Posterior cingulate gyrus (tissue), 11 donors: Measurements from ENCODE around the gene OFD1.

Source experiments
- DNase-seq, 10 donors: peaks; one replicate each; pipeline versions ENCODE4 v3.0.0 to v3.0.0-alpha.2; 2020 to 2021; ENCODE audit warnings: mixed read lengths in 3 of 10
- intact Hi-C: fragments of 100-400 bp; cut with DNase I; formaldehyde crosslinking; loops from one replicate; pipeline ENCODE4 v1.15.1; 2023

The OFD1 gene

DNA sequence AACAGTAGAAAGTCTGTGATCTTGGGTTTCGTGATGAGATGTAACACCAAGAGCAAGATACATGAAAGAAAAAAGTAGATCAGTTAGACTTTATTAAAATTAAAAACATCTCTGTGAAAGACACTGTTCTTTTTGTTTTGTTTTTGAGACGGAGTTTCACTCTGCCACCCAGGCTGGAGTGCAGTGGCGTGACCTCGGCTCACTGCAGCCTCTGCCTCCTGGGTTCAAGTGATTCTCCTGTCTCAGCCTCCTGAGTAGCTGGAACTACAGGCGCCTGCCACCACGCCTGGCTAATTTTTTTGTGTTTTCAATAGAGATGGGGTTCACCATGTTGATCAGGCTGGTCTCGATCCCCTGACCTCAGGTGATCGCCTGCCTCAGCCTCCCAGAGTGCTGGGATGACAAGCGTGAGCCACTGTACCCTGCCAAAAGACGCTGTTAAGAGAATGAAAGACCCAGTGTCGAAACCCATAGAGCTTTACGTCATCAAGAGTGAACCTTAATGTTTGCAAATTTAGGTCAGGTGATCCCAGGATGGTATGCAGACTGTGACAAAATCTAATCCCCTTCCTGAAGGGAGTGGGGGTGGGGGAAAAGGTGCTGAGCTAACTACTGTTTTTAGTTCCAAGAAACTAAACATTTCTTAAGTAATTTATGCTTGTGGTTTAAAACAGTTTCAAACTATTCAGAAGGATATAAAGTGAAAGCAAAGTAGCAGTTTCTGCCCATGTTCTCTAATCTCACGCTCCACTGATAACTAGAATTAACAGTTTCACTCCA lies 8.0 kb downstream of the OFD1 start:
- intact Hi-C loops: loop anchor here (10.0 kb wide), 1 partner anchor 238 kb away; no protein-coding TSS in a partner anchor
- DNase-seq: no peak

DNA sequence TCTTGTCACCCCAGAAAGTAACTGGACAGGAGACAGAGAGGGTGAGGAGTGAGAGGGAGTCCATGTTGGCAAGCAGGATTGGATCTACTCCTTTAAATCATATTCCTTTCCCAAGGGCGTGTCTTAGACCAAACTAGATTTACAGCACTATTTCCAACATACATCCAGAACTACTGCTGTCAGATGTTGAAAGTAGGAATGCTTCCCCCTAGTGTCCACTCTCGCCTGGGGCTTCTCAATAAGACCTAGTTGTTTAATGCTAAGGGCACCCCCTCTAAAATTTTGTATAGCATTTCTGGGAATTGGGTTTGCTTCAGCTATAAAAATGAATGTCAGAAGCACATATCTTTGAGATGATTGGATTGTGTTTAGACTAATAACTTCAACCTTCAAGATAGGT lies 13.3 kb downstream of the OFD1 start:
- peak in 3 of 10 donors; percentile 25 to 49 (median 37) for DNase-seq
- intact Hi-C loops: loop anchor here (2.0 to 10.0 kb wide), 2 partner anchors 89 to 243 kb away; no protein-coding TSS in a partner anchor

GRCh38 chrX:13748486-13748885 lies 13.9 kb downstream of the OFD1 start:
- no peak for DNase-seq
- intact Hi-C loops: loop anchor here (2.0 to 10.0 kb wide), 2 partner anchors 90 to 244 kb away; no protein-coding TSS in a partner anchor

DNA sequence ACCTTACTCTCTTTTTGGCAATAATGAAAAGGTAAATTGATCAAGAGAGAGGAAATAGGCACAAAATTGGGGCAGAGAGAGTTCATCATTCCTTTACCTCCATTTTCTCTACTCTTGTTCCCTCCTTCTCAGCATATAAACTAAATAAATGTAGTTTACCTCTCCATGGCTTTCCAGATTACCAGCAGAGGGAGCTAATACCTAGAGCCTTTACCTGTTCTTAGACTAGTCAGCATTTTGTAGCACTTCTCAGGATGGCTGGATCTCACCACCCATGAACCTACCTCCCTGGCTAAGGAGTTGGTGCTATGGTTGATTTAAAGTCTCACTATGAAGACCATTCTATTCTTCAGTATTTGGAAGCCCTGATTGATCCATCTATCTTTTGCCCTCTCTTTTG lies 15.7 kb downstream of the OFD1 start:
- intact Hi-C loops: loop anchor here (2.0 kb wide), 1 partner anchor 283 kb away; no protein-coding TSS in a partner anchor
- no peak for DNase-seq

- DNase-seq: no peak
- intact Hi-C loops: loop anchor here (2.0 kb wide), 1 partner anchor 282 kb away; no protein-coding TSS in a partner anchor
Measured at GRCh38 chrX:13750812-13751211, 16.3 kb downstream of the OFD1 start.

DNA sequence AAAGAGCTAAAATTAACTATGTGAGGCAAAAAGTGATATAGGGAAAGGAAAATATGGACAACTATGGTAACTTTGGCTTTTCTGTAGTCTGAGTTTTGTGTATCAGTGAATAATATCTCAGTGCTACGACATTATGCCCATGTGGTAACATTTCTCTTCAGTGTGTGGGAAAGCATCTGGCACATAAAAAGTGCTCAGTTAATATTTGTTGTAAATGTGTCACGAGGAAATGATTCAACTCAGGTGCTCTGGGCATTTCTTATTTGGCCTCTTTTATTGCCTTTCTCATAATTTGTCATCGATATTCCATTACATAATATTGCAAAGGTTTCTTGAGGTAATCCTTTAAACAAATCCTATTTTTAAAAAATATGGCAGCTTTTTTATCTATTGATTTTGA lies 17.6 kb downstream of the OFD1 start:
- DNase-seq: no peak
- intact Hi-C loops: no loop called here

- intact Hi-C loops: no loop called here
- no peak for DNase-seq
Measured at GRCh38 chrX:13752646-13753045, 18.1 kb downstream of the OFD1 start.

DNA sequence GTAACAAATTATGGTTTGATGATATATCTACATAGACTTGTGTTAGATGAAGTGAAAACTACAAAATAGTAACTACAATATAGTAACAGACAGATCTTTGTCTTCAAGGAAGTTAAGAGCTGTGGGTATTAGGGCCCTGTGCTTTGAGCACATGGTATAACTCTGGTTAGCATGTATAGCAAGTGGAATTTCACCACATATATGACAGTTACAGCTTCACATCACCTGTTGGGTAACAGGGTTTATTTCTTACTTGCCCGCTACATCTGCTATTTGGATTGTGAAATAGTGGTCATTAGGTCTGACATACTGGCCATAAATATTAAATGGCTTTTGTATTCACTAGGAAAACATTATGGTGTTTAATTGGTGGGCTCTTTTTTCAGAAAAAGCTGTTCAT lies 20.2 kb downstream of the OFD1 start:
- no peak for DNase-seq
- intact Hi-C loops: no loop called here

- intact Hi-C loops: no loop called here
- no peak for DNase-seq
Measured at GRCh38 chrX:13755254-13755653, 20.7 kb downstream of the OFD1 start.

- no peak for DNase-seq
- intact Hi-C loops: no loop called here
Measured at GRCh38 chrX:13756381-13756780, 21.8 kb downstream of the OFD1 start.

GRCh38 chrX:13759152-13759718 lies 24.7 kb downstream of the OFD1 start:
- no peak for DNase-seq
- intact Hi-C loops: no loop called here

DNA sequence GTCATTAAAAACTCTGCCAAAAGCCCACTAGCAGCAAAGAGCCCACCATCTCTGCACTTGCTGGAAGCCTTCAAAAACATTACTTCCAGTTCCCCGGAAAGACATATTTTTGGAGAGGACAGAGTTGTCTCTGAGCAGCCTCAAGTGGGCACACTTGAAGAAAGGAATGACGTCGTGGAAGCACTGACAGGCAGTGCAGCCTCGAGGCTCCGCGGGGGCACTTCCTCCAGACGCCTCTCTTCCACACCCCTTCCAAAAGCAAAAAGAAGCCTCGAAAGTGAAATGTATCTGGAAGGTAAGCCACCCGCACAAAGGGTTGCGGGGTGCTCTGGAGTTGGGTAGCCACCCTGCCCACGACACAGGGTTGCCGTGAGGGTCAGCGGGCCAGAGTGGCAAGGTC lies 25.9 kb downstream of the OFD1 start:
- intact Hi-C loops: loop anchor here (10.0 kb wide), 1 partner anchor 124 kb away; no protein-coding TSS in a partner anchor
- DNase-seq: no peak

- no peak for DNase-seq
- intact Hi-C loops: loop anchor here (10.0 kb wide), 1 partner anchor 123 kb away; no protein-coding TSS in a partner anchor
Measured at GRCh38 chrX:13761606-13762414, 27.3 kb downstream of the OFD1 start.

DNA sequence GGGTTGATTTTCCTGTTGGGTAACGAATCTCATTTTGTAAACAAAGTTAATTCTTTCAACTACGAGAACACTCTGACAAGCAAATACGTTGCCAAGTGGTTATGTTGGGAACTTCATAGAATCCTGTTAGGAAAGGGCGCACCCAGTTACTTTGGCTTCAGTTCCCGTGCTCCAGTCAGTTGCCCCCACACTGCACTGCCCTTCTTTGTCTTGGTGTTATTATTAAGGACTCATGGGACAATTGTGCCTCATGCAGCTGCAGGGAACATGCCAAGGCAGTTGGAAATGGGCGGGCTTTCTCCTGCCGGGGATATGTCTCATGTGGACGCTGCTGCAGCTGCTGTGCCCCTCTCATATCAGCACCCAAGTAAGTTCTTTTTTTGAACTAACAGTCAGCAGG lies 28.9 kb downstream of the OFD1 start:
- DNase-seq: peak in 6 of 10 donors; percentile 41 to 89 (median 66)
- intact Hi-C loops: loop anchor here (10.0 kb wide), 1 partner anchor 121 kb away; no protein-coding TSS in a partner anchor

GRCh38 chrX:13764281-13764680 lies 29.7 kb downstream of the OFD1 start:
- intact Hi-C loops: loop anchor here (10.0 kb wide), 1 partner anchor 121 kb away; no protein-coding TSS in a partner anchor
- no peak for DNase-seq

GRCh38 chrX:13764765-13765164 lies 30.2 kb downstream of the OFD1 start:
- DNase-seq: peak in 5 of 10 donors; percentile 31 to 91 (median 53)
- intact Hi-C loops: loop anchor here (5.0 to 10.0 kb wide), 2 partner anchors 120 to 263 kb away; partner anchors contain the start of gene GEMIN8

- DNase-seq: no peak
- intact Hi-C loops: loop anchor here (5.0 to 10.0 kb wide), 2 partner anchors 116 to 258 kb away; partner anchors contain the start of gene GEMIN8
Measured at GRCh38 chrX:13768939-13769338, 34.4 kb downstream of the OFD1 start.

- intact Hi-C loops: no loop called here
- DNase-seq: no peak
Measured at GRCh38 chrX:13770013-13770535, 35.5 kb downstream of the OFD1 start.

GRCh38 chrX:13774696-13775095 lies 40.1 kb downstream of the OFD1 start:
- DNase-seq: no peak
- intact Hi-C loops: no loop called here

GRCh38 chrX:13775837-13776236 lies 41.3 kb downstream of the OFD1 start:
- intact Hi-C loops: no loop called here
- DNase-seq: no peak
